ENCODE measurements around the gene FRS2.

Gene FRS2

DNA sequence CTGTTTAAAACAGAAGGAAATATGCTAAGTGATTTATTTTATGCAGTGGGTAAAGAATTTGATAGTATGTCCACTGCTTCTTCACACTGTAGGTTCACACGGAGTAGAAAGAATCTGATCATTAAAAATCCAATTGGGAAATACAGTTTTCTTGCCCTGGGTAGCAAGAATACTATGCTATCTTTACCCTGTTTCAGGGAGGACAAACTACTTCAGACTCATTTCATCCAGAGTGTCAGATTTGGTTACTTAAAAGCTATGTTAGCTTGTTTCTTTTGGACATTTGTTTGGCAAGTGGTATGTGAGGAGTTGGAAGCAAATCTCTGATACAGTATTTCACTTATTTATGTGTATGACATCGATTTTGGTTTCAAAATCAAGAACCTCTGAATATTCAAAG, 4.3 kb downstream of the FRS2 start:
- Mint-ChIP-seq H3K27ac (peak overlapping the region; percentile 69 to 94 (median 87)), H3K9me3 (no peaks in the 10 kb centered on the region), H3K27me3 (ENCODE audit: low read depth) (no peaks in the 10 kb centered on the region), H3K36me3 (ENCODE audit: low read depth) (no peaks in the 10 kb centered on the region), H3K4me1 (peaks cover 66% of the 10 kb centered on the region), H3K4me3 (peak overlapping the region in 2 of 3 experiments; percentile 41 to 65)
- no peak for TF ChIP-seq CTCF (IDR thresholded peaks at IDR 0.05; ENCODE audit: unreplicated experiment in 3 of 3)

GRCh38 chr12:69475237-69475975, 5.2 kb downstream of the FRS2 start:
- Mint-ChIP-seq H3K9me3 (peaks cover 3% of the 10 kb centered on the region), H3K27ac (peak overlapping the region; percentile 69 to 94 (median 87)), H3K36me3 (ENCODE audit: low read depth) (peaks cover 9% of the 10 kb centered on the region), H3K27me3 (ENCODE audit: low read depth) (no peaks in the 10 kb centered on the region), H3K4me1 (peaks cover 61% of the 10 kb centered on the region), H3K4me3 (peak overlapping the region; percentile 29 to 51 (median 46))
- no peak for TF ChIP-seq CTCF (IDR thresholded peaks at IDR 0.05; ENCODE audit: unreplicated experiment in 3 of 3)

- H3K27me3 Mint-ChIP-seq (ENCODE audit: low read depth), result no peaks in the 10 kb centered on the region
- peak overlapping the region; percentile 69 to 94 (median 87) for H3K27ac Mint-ChIP-seq
- H3K4me1 Mint-ChIP-seq, result peaks cover 57% of the 10 kb centered on the region
- peak overlapping the region; percentile 18 to 51 (median 29) for H3K4me3 Mint-ChIP-seq
- peaks cover 3% of the 10 kb centered on the region for H3K9me3 Mint-ChIP-seq
- no peak for TF ChIP-seq CTCF (IDR thresholded peaks at IDR 0.05; ENCODE audit: unreplicated experiment in 3 of 3)
- peaks cover 17% of the 10 kb centered on the region for H3K36me3 Mint-ChIP-seq (ENCODE audit: low read depth)
Measured at GRCh38 chr12:69476276-69477017, 6.3 kb downstream of the FRS2 start.

GRCh38 chr12:69479675-69480074, 9.5 kb downstream of the FRS2 start:
- H3K36me3 Mint-ChIP-seq (ENCODE audit: low read depth), result peaks cover 41% of the 10 kb centered on the region
- H3K4me3 Mint-ChIP-seq, result no peak overlapping the region

DNA sequence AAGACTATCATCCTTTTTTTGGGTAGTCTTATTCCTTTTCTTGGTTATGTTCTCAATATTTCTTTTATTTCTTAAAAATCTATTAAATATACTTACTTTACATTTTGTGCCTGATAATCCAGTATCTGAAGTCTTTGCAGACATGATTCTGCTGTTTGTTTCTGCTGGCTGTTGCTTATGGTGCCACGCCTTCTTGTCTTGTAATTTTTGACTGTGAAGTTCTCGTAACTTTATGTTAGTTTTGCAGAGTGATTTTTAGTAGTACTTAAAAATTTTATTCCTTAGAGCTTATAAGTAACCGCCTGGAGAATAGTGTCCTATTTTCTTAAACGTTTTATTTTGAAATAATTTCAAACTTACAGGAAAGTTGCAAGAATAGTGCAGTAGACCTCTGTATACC, 10.5 kb downstream of the FRS2 start:
- TF ChIP-seq CTCF (IDR thresholded peaks at IDR 0.05; ENCODE audit: unreplicated experiment in 3 of 3), result no peak
- H3K4me1 Mint-ChIP-seq, result peaks cover 21% of the 10 kb centered on the region
- no peak overlapping the region for H3K27ac Mint-ChIP-seq
- peaks cover 15% of the 10 kb centered on the region for H3K9me3 Mint-ChIP-seq
- no peak overlapping the region for H3K4me3 Mint-ChIP-seq
- no peaks in the 10 kb centered on the region for H3K27me3 Mint-ChIP-seq (ENCODE audit: low read depth)
- peaks cover 46% of the 10 kb centered on the region for H3K36me3 Mint-ChIP-seq (ENCODE audit: low read depth)

More at GRCh38 chr12:69479675-69480074, 9.5 kb downstream of the FRS2 start:
- H3K4me1 Mint-ChIP-seq, result peaks cover 31% of the 10 kb centered on the region
- no peak for TF ChIP-seq CTCF (IDR thresholded peaks at IDR 0.05; ENCODE audit: unreplicated experiment in 3 of 3)
- no peaks in the 10 kb centered on the region for H3K27me3 Mint-ChIP-seq (ENCODE audit: low read depth)
- no peak overlapping the region for H3K27ac Mint-ChIP-seq
- peaks cover 13% of the 10 kb centered on the region for H3K9me3 Mint-ChIP-seq
